BJ (cell line): Measurements from ENCODE around the gene NABP1. TPM values are rescaled to one million over a fixed set of nuclear protein-coding genes. Genes with fewer than 3 reads are reported as not detected.
A peak's percentile ranks its signal among the peaks of the same experiment; 100 is the strongest.

Source experiments
- CTCF ChIA-PET: fragments of 350-600 bp; formaldehyde crosslinking; extraction: SDS; loops from one replicate; lab custom pipeline; 2021; ENCODE audit warnings: antibody characterized with exemption, inconsistent platforms; lab: Yijun Ruan, JAX
- POLR2A ChIA-PET: fragments of 300-600 bp; sonication (Branson Sonifier 250); formaldehyde crosslinking; extraction: SDS; loops from one replicate; lab custom pipeline; 2021; ENCODE audit warnings: antibody characterized with exemption; lab: Charles Lee
- DNase-seq: peaks from one replicate; pipeline ENCODE4 v3.0.0-alpha.2; 2011; ENCODE audit warnings: low read depth
- H3K27me3 ChIP-seq: 2 replicates; pipeline ENCODE4 v1.6.0; 2011; ENCODE audit warnings: low read length; ENCODE audit not compliant: control insufficient read depth, insufficient read depth
- H3K36me3 ChIP-seq: 2 replicates; pipeline ENCODE4 v1.5.1; 2011; ENCODE audit warnings: low read length; ENCODE audit not compliant: control insufficient read depth, insufficient read depth
- H3K4me3 ChIP-seq: 2 replicates; pipeline ENCODE4 v1.5.1; 2011; ENCODE audit warnings: low read depth, mild to moderate bottlenecking, control low read depth, low read length
- CTCF ChIP-seq: IDR thresholded peaks from 2 replicates; pipeline ENCODE4 v1.5.1; 2011; ENCODE audit warnings: low read depth, mild to moderate bottlenecking, control low read depth, inconsistent platforms, low read length, moderate library complexity; ENCODE audit not compliant: insufficient read depth
- polyA minus RNA-seq: library from RNA; depleted of rRNA, polyadenylated mRNA; stranded (reverse); fragments of >200 nt; gene quantifications from 2 replicates; pipeline ENCODE4 v1.2.3, GENCODE V29; 2011; rRNA and poly(A)+ RNA removed
- polyA plus RNA-seq: library from polyadenylated mRNA; depleted of rRNA; stranded (reverse); fragments of >200 nt; gene quantifications from 2 replicates; pipeline ENCODE4 v1.2.3, GENCODE V29; 2011; rRNA removed

NABP1 gene
- polyA plus RNA-seq: 63.8 and 93.7 TPM in 2 replicates
- polyA minus RNA-seq: 43.8 and 53.6 TPM in 2 replicates

DNA sequence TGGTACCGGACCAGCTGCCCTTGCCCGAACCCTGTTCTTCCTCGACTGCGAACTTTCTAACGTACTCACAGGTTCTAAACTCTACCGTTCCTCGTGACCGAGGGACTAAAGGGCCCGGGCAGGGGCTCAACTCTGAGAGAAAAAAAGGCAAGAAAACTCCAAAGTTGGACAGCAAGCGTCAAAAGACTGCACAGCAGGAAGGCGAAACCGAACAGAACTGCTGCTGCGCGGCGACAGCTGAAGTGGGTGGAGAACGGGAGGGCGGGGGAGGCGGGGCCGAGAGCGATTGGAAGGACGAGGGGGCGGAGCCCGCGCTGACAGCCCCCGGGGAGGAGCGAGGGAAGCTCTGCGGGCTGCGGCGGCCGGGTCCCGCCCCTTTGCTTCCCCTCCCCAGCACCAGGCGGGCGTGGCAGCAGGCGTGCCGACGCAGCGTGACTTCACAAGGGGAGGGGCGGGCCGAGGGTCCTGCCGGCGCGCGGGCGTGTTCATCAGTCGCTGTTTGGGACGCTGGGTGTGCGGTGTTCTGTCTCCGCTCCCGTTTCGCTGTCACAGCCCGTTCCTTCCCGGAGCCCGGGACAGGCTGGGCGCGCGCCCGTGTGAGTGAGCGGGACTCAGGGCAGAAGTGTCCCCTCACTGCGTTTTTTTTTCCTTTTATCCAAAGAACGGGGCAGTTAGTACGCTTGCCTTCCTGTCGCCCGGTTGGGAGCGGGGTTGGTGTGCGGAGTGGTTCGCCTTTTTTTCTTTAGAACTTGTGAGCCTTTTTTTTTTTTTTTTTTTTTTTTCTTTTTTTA lies at the start of gene NABP1:
Gene NABP1 (plus strand): TSS at position 491 of the 791 bp plus-strand sequence. CDS start 479 bp downstream, outside the sequence.
- H3K27me3 ChIP-seq: no peaks in the 10 kb centered on the region
- peak within 1 kb of the TSS; percentile 76 for H3K4me3 ChIP-seq
- TF ChIP-seq CTCF: no peak
- ChIA-PET POLR2A (interaction anchor here (0.5 to 1.7 kb wide), 16 partner anchors 8 to 213 kb away, joined by 3 to 17 read pairs (median 4); no protein-coding TSS in a partner anchor), CTCF (interaction anchor here (0.8 to 2.8 kb wide), 5 partner anchors 14 to 169 kb away, joined by 3 to 11 read pairs (median 4); partner anchors contain the start of gene CAVIN2)
- DNase-seq: peak; percentile 84
- peaks cover 2% of the 10 kb centered on the region; the same call in 1 of the 2 replicates for H3K36me3 ChIP-seq

DNA sequence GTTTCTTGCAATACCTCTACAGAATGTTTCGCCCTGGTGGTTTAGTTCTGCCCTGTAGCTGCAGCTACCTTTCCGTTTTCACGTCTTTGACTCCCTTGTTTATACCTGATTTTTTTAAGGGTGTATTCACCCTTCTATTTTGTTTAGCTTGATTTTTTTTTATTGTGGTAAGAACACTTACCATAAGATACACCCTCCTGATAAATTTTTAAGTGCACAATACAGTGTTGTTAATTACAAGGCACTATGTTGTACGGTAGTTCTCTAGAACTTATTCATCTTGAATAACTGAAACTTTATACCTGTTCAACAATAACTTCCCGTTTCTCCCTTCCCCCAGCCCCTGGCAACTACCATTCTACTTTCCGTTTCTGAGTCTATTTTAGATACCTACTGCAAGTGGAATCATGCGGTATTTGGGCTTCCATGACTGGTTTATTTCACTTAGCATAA lies 48.9 kb upstream of the NABP1 start:
- no peak for DNase-seq
- Histone ChIP-seq H3K27me3 (no peaks in the 10 kb centered on the region), H3K36me3 (no peaks in the 10 kb centered on the region), H3K4me3 (no peak overlapping the region)
- no peak for TF ChIP-seq CTCF
- POLR2A ChIA-PET: no interaction called here
- CTCF ChIA-PET: interaction anchor here (0.6 to 0.7 kb wide), 2 partner anchors 11 to 808 kb away, joined by 3 to 4 read pairs; no protein-coding TSS in a partner anchor

DNA sequence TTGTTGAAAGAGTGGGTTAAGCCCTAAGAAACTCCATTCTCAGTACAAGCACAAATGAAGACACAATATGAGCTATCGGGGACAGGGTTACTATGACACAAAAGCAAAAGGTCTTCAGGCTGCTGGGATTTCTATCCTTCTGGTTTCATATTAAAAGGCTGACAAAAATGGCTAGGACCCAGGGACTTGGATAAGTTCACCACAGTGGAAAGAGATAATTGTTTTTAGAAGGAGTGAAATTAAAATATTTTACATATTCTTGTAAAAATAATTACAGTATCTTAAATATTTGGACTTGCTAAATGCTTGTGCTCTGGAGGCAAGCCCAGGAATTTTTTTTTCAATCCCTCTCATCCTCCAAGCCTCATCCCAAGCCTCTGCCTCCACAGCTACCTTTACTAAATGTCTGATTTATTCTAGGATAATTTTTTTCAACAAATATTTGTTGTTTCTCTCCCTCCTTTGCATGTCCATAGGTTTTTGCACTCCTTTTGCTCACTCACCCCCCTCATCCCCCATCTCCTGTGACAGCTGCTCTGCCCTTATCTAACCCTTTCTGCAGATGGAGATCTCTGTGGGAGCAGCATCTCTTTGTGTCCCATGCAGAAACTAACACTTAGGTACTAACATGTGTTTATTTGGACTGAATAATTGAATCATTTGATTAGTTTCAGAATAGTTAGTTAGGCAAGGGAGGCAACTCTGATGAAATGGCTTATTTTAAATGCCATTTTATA lies 47.8 kb upstream of the NABP1 start:
- POLR2A ChIA-PET: interaction anchor here (0.7 kb wide), 1 partner anchor 48 kb away, joined by 3 read pairs; the partner anchor contains the start of gene NABP1
- no peak for DNase-seq

GRCh38 chr2:191631754-191632153 lies 46.2 kb upstream of the NABP1 start:
- CTCF ChIA-PET: interaction anchor here (0.6 to 1.5 kb wide), 2 partner anchors 13 kb away, joined by 3 to 6 read pairs; no protein-coding TSS in a partner anchor

More for the DNA sequence above, 47.8 kb upstream of the NABP1 start:
- H3K4me3 ChIP-seq: no peak overlapping the region
- no peaks in the 10 kb centered on the region for H3K36me3 ChIP-seq
- CTCF ChIA-PET: interaction anchor here (1.5 to 1.7 kb wide), 2 partner anchors 11 to 64 kb away, joined by 6 read pairs; no protein-coding TSS in a partner anchor
- no peak for TF ChIP-seq CTCF
- H3K27me3 ChIP-seq: no peaks in the 10 kb centered on the region

More at GRCh38 chr2:191631754-191632153, 46.2 kb upstream of the NABP1 start:
- peak; percentile 69 for DNase-seq
- POLR2A ChIA-PET: interaction anchor here (0.7 to 1.2 kb wide), 3 partner anchors 13 to 46 kb away, joined by 3 to 7 read pairs (median 4); partner anchors contain the start of gene NABP1
- TF ChIP-seq CTCF: no peak
- Histone ChIP-seq H3K4me3 (no peak overlapping the region), H3K27me3 (no peaks in the 10 kb centered on the region), H3K36me3 (no peaks in the 10 kb centered on the region)
